H1 (cell line): ENCODE measurements around the gene IER3IP1. TPM values are rescaled to one million over a fixed set of nuclear protein-coding genes. Genes with fewer than 3 reads are reported as not detected.
A peak's percentile ranks its signal among the peaks of the same experiment; 100 is the strongest.

ENCODE experiments used
- CTCF ChIA-PET: fragments of 300-600 bp; sonication (Branson Sonifier 250); formaldehyde crosslinking; loops from one replicate; lab custom pipeline; 2021; ENCODE audit not compliant: partially characterized antibody; lab: Charles Lee
- POLR2A ChIA-PET: fragments of 300-600 bp; sonication (Branson Sonifier 250); formaldehyde crosslinking; loops from one replicate; lab custom pipeline; 2021; ENCODE audit warnings: inconsistent platforms; ENCODE audit not compliant: partially characterized antibody; lab: Charles Lee
- DNase-seq, 2 experiments: peaks; one replicate each; pipeline versions ENCODE4 v3.0.0 to v3.0.0-alpha.2; 2010 to 2022; ENCODE audit warnings: low spot score in 2 of 2, low read depth in 1 of 2, mixed read lengths in 1 of 2
- FAIRE-seq: peaks from 2 replicates; lab custom pipeline; 2011; peaks lifted over from hg19 to GRCh38; lab: Jason Lieb, UNC
- H2AFZ ChIP-seq: 2 replicates; pipeline ENCODE4 v1.8.1; 2012; ENCODE audit warnings: low read length, inconsistent platforms
- H2AK5ac ChIP-seq: 2 replicates; pipeline ENCODE4 v1.6.1; 2013; ENCODE audit warnings: low read depth, low read length
- H2BK120ac ChIP-seq: replicated peaks from 2 replicates; pipeline ENCODE3; 2013; ENCODE audit warnings: low read depth, low read length, inconsistent platforms
- H2BK12ac ChIP-seq: 2 replicates; pipeline ENCODE4 v1.6.1; 2013; ENCODE audit warnings: low read depth, low read length
- H2BK15ac ChIP-seq: 2 replicates; pipeline ENCODE4 v1.6.1; 2013; ENCODE audit warnings: low read length
- H2BK20ac ChIP-seq: 2 replicates; pipeline ENCODE4 v1.6.1; 2013; ENCODE audit warnings: low read length
- H2BK5ac ChIP-seq: 2 replicates; pipeline ENCODE4 v1.6.1; 2013; ENCODE audit warnings: low read depth, low read length
- H3K14ac ChIP-seq: 2 replicates; pipeline ENCODE4 v1.6.1; 2013; ENCODE audit warnings: inconsistent platforms; ENCODE audit not compliant: insufficient read length
- H3K18ac ChIP-seq: 2 replicates; pipeline ENCODE4 v1.6.1; 2013; ENCODE audit warnings: low read length; ENCODE audit errors: extremely low read depth
- H3K23ac ChIP-seq: 2 replicates; pipeline ENCODE4 v1.6.1; 2013; ENCODE audit warnings: inconsistent platforms; ENCODE audit not compliant: insufficient read length
- H3K23me2 ChIP-seq: 2 replicates; pipeline ENCODE4 v1.6.1; 2013; ENCODE audit warnings: low read depth, low read length
- H3K27ac ChIP-seq: 2 replicates; pipeline ENCODE4 v1.6.1; 2011; ENCODE audit warnings: low read depth, low read length, inconsistent platforms
- H3K27me3 ChIP-seq, 4 experiments: replicated peaks in 1 of 4; 1 replicate in 1 of 4; 2 replicates in 3 of 4; pipeline versions ENCODE4 v1.6.1 to v1.8.1; 2011 to 2013; ENCODE audit warnings: low read length in 3 of 4, mild to moderate bottlenecking in 3 of 4, inconsistent platforms in 2 of 4, mixed read lengths in 2 of 4, moderate library complexity in 1 of 4; ENCODE audit not compliant: control insufficient read depth in 3 of 4, insufficient read depth in 3 of 4; ENCODE audit errors: extremely low read depth in 1 of 4
- H3K36me3 ChIP-seq, 4 experiments: 2 replicates each; pipeline versions ENCODE4 v1.6.1 to v1.8.1; 2011 to 2013; ENCODE audit warnings: mild to moderate bottlenecking in 4 of 4, low read length in 3 of 4, moderate library complexity in 2 of 4, control low read depth in 1 of 4, inconsistent platforms in 1 of 4; ENCODE audit not compliant: insufficient read depth in 4 of 4, control insufficient read depth in 2 of 4
- H3K4ac ChIP-seq: replicated peaks from 2 replicates; pipeline ENCODE3; 2013; ENCODE audit warnings: low read length, low read depth, mixed read lengths, inconsistent platforms; ENCODE audit not compliant: insufficient read length
- H3K4me1 ChIP-seq, 4 experiments: replicated peaks in 1 of 4; 1 replicate in 1 of 4; 2 replicates in 3 of 4; pipeline versions ENCODE4 v1.6.1 to v1.8.1; 2011 to 2013; ENCODE audit warnings: low read length in 3 of 4, inconsistent platforms in 2 of 4, mixed read lengths in 1 of 4; ENCODE audit not compliant: insufficient read depth in 4 of 4, control insufficient read depth in 3 of 4
- H3K4me2 ChIP-seq, 2 experiments: 2 replicates each; pipeline versions ENCODE4 v1.6.1 to v1.8.1; 2011 to 2013; ENCODE audit warnings: low read depth in 2 of 2, low read length in 2 of 2, control low read depth in 1 of 2, inconsistent platforms in 1 of 2, mild to moderate bottlenecking in 1 of 2; ENCODE audit not compliant: insufficient read depth in 1 of 2
- H3K4me3 ChIP-seq, 4 experiments: fragments of 200-600, 300-600 bp in 1 of 4; sonication (generic), shearing (Covaris generic), sonication (Bioruptor Twin) in 1 of 4; 2 replicates each; pipeline versions ENCODE4 v1.5.1 to v1.8.1; 2011 to 2016; ENCODE audit warnings: low read length in 4 of 4, low read depth in 3 of 4, control low read depth in 2 of 4, inconsistent platforms in 2 of 4, mild to moderate bottlenecking in 2 of 4, mixed read lengths in 1 of 4, moderate library complexity in 1 of 4; ENCODE audit not compliant: insufficient read depth in 2 of 4; ENCODE audit errors: extremely low read depth in 1 of 4
- H3K56ac ChIP-seq: replicated peaks from 2 replicates; pipeline ENCODE3; 2013; ENCODE audit warnings: low read depth, mild to moderate bottlenecking, mixed read lengths, low read length, inconsistent platforms; ENCODE audit not compliant: insufficient read length
- H3K79me1 ChIP-seq: 2 replicates; pipeline ENCODE4 v1.6.1; 2013; ENCODE audit warnings: low read depth, low read length, control low read depth
- H3K79me2 ChIP-seq, 2 experiments: 2 replicates each; pipeline versions ENCODE4 v1.6.1 to v1.8.1; 2012 to 2013; ENCODE audit warnings: low read length in 2 of 2, mild to moderate bottlenecking in 2 of 2, inconsistent platforms in 1 of 2; ENCODE audit not compliant: insufficient read depth in 2 of 2, control insufficient read depth in 1 of 2
- H3K9ac ChIP-seq, 4 experiments: replicated peaks in 1 of 4; 1 replicate in 1 of 4; 2 replicates in 3 of 4; pipeline versions ENCODE4 v1.6.1 to v1.8.1; 2011 to 2013; ENCODE audit warnings: low read depth in 3 of 4, low read length in 3 of 4, control low read depth in 2 of 4, mild to moderate bottlenecking in 2 of 4, moderate library complexity in 2 of 4, inconsistent platforms in 1 of 4; ENCODE audit errors: extremely low read depth in 1 of 4
- H3K9me3 ChIP-seq, 2 experiments: 2 replicates each; pipeline versions ENCODE4 v1.6.1 to v1.8.1; 2012 to 2013; ENCODE audit warnings: mild to moderate bottlenecking in 2 of 2, moderate library complexity in 2 of 2, control low read depth in 1 of 2, inconsistent platforms in 1 of 2, low read depth in 1 of 2, low read length in 1 of 2, mixed read lengths in 1 of 2; ENCODE audit not compliant: insufficient read depth in 2 of 2
- H4K20me1 ChIP-seq, 2 experiments: replicated peaks in 1 of 2; 2 replicates each; pipeline versions ENCODE3 to v1.8.1; 2011 to 2013; ENCODE audit warnings: inconsistent platforms in 2 of 2, low read length in 2 of 2, mild to moderate bottlenecking in 1 of 2; ENCODE audit not compliant: insufficient read depth in 2 of 2, control insufficient read depth in 1 of 2
- H4K5ac ChIP-seq: 2 replicates; pipeline ENCODE4 v1.6.1; 2013; ENCODE audit warnings: low read length, low read depth, mixed read lengths, inconsistent platforms; ENCODE audit not compliant: insufficient read length
- H4K8ac ChIP-seq: 2 replicates; pipeline ENCODE4 v1.8.0; 2013; ENCODE audit warnings: mild to moderate bottlenecking, moderate library complexity, low read length, inconsistent platforms; ENCODE audit not compliant: insufficient read depth; ENCODE audit errors: extremely low read depth
- H4K91ac ChIP-seq: replicated peaks from 2 replicates; pipeline ENCODE3; 2013; ENCODE audit warnings: low read length, mixed read lengths, inconsistent platforms; ENCODE audit not compliant: insufficient read length
- JUND ChIP-seq: IDR thresholded peaks from 2 replicates; pipeline ENCODE4 v1.6.1; 2011; ENCODE audit warnings: mild to moderate bottlenecking, improper control_type of control experiment, low read length
- RBBP5 ChIP-seq: IDR thresholded peaks from 2 replicates; pipeline ENCODE4 v1.7.1; 2012; ENCODE audit warnings: low read depth, mild to moderate bottlenecking, inconsistent platforms, low read length, moderate library complexity, borderline replicate concordance
- TEAD4 ChIP-seq: IDR thresholded peaks from 2 replicates; pipeline ENCODE4 v1.6.1; 2012; ENCODE audit warnings: low read depth, low read length, inconsistent platforms, mixed read lengths
- WGBS, 2 experiments: shearing (Covaris generic) in 1 of 2; methylation state at CpG; one replicate each; pipeline versions ENCODE4 v1.1.6 to v1.1.7; 2013 to 2015; ENCODE audit warnings: low lambda C conversion rate in 2 of 2, mixed read lengths in 2 of 2, inconsistent platforms in 1 of 2, low coverage in 1 of 2, missing lambda C conversion rate in 1 of 2; ENCODE audit not compliant: insufficient replicate concordance in 2 of 2, insufficient coverage in 1 of 2, insufficient read length in 1 of 2; ENCODE audit errors: extremely low coverage in 1 of 2, missing lambda C conversion rate in 1 of 2; 5-methylcytosine and 5-hydroxymethylcytosine counted together
- polyA plus RNA-seq, 7 experiments: library from polyadenylated mRNA; depleted of rRNA in 3 of 7; stranded (reverse) in 5 of 7; unstranded in 2 of 7; fragments of >200 nt in 5 of 7; fragments of 200-250 nt in 2 of 7; gene quantifications; 1 replicate in 5 of 7; 2 replicates in 1 of 7; 4 replicates in 1 of 7; pipeline versions ENCODE4 v1.2.1 to v1.2.3, GENCODE V29; 2011 to 2013; ENCODE audit warnings: missing spikeins in 2 of 7, mixed read lengths in 2 of 7
- total RNA-seq: library from RNA; stranded (reverse); fragmentation: NEBNext Ultra II Directional; extraction: Animal tissue kit (Norgen Biotek cat#: 25700); gene quantifications from 2 replicates; pipeline ENCODE4 v1.2.1, GENCODE V29; 2021

Gene IER3IP1
- total and polyA plus RNA-seq, 2 of the 8 experiments (the other 6 are each of a cell fraction or from before 2014, with no cell fraction given) = 6.0 to 8.5 TPM

DNA sequence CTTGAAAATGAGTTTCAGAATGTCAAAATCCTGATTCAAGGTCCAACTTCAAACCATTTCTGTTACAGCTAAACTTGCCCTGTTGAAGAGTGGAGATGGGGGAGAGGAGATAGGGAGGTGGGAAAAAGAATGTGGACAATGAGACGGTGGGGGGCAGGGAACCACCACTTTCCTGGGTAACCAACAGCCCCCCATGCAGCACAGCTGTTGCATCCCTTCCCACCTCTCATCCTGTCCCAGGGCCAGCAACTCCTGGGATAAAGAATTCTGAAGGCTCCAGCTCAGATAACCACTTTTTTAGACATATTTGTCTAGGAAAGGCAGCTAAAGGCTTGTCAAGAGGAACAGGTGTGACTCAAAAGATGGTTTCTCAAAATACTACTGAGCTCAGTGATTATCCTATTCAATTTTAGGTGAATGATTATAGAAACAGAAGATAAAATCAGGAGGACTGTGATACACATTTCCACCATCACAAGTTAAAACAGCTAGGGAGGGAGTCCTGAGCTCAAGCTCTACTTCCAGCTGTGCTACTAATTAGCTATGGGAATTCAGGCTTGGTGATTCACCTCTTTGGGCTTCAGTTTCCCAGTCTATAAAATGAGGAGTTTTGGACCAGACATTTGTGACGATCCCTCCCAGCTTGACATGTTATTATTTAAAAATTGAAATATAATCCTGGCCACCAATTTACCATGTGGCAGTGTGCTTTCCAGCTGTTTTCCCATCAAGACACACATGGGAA lies 62.2 kb downstream of the IER3IP1 start:
- H3K9me3 ChIP-seq = no peaks in the 10 kb centered on the region
- peaks cover 0 to 28% (median 7%) of the 10 kb centered on the region in 4 experiments; a peak in 5 of 8 replicates for H3K36me3 ChIP-seq
- no peak overlapping the region for H3K56ac ChIP-seq
- no peaks in the 10 kb centered on the region for H3K79me2 ChIP-seq
- H3K4ac ChIP-seq = no peak overlapping the region
- no peak overlapping the region for H2AFZ ChIP-seq
- FAIRE-seq (peak; percentile 92), DNase-seq (no peak)
- no peak overlapping the region for H2BK5ac ChIP-seq
- H4K20me1 ChIP-seq = peaks cover 0 to 3% of the 10 kb centered on the region in 2 experiments
- no peak overlapping the region for H3K4me3 ChIP-seq
- H3K4me1 ChIP-seq = peaks cover 5 to 23% (median 12%) of the 10 kb centered on the region in 4 experiments
- no peak overlapping the region for H2AK5ac ChIP-seq
- no peak overlapping the region for H4K8ac ChIP-seq
- no peak overlapping the region for H2BK12ac ChIP-seq
- no peak overlapping the region for H3K23ac ChIP-seq
- WGBS, 2 experiments = 57% methylated on average over 2 of the region's 2 CpGs; no CpG with 5 or more reads in 1 of the 2 experiments
- no peaks in the 10 kb centered on the region; the same call in 1 of the 2 replicates for H3K79me1 ChIP-seq
- no peak overlapping the region for H3K14ac ChIP-seq
- H3K4me2 ChIP-seq = peak overlapping the region; percentile 41 to 42
- ChIA-PET CTCF (interaction anchor here (0.7 to 4.1 kb wide), 13 partner anchors 8 to 640 kb away, joined by 3 to 27 read pairs (median 4); partner anchors contain the start of gene HDHD2), POLR2A (interaction anchor here (0.5 to 2.7 kb wide), 5 partner anchors 8 to 148 kb away, joined by 3 to 9 read pairs (median 3); partner anchors contain the start of gene HDHD2)
- no peak overlapping the region for H4K5ac ChIP-seq
- H3K23me2 ChIP-seq = no peaks in the 10 kb centered on the region; the same call in 1 of the 2 replicates
- H3K27me3 ChIP-seq = no peaks in the 10 kb centered on the region
- no peak overlapping the region for H2BK20ac ChIP-seq
- H3K9ac ChIP-seq = no peak overlapping the region
- H2BK15ac ChIP-seq = no peak overlapping the region
- H3K18ac ChIP-seq = no peak overlapping the region; the same call in 1 of the 2 replicates
- TF ChIP-seq TEAD4 (no peak), RBBP5 (no peak), JUND (peak; percentile 74; the same call in 1 of the 2 replicates)
- no peak overlapping the region for H2BK120ac ChIP-seq
- H4K91ac ChIP-seq = no peak overlapping the region
- H3K27ac ChIP-seq = no peak overlapping the region
